HepG2 (cell line): ENCODE measurements around the gene TDG.

ENCODE experiments used
- ZNF292 ChIP-seq: sonication (generic); formaldehyde crosslinking; IDR thresholded peaks from 2 replicates; pipeline ENCODE4 v1.8.1; 2022; ENCODE audit warnings: mild to moderate bottlenecking, low read depth, missing genetic modification reagents, borderline replicate concordance
- TF ChIP-seq, protein P1 (sequence below): sonication (generic); formaldehyde crosslinking; IDR thresholded peaks from 2 replicates; pipeline ENCODE4 v1.4.0; 2020; ENCODE audit warnings: missing genetic modification reagents, borderline replicate concordance

GRCh38 chr12:103948746-103949406 lies 16.8 kb upstream of the TDG start:
- TF ChIP-seq ZNF292 (CRISPR knock-in tag): no peak
- TF ChIP-seq, protein P1, sequence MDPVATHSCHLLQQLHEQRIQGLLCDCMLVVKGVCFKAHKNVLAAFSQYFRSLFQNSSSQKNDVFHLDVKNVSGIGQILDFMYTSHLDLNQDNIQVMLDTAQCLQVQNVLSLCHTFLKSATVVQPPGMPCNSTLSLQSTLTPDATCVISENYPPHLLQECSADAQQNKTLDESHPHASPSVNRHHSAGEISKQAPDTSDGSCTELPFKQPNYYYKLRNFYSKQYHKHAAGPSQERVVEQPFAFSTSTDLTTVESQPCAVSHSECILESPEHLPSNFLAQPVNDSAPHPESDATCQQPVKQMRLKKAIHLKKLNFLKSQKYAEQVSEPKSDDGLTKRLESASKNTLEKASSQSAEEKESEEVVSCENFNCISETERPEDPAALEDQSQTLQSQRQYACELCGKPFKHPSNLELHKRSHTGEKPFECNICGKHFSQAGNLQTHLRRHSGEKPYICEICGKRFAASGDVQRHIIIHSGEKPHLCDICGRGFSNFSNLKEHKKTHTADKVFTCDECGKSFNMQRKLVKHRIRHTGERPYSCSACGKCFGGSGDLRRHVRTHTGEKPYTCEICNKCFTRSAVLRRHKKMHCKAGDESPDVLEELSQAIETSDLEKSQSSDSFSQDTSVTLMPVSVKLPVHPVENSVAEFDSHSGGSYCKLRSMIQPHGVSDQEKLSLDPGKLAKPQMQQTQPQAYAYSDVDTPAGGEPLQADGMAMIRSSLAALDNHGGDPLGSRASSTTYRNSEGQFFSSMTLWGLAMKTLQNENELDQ (CRISPR knock-in tag): no peak
